ENCODE data around the gene GRID1. TPM values are rescaled to one million over a fixed set of nuclear protein-coding genes. Genes with fewer than 3 reads are reported as not detected.

GRID1 gene
- total RNA-seq, 4 donors from 2014 or later: 17.2 to 28.1 (median 23.6) TPM

DNA sequence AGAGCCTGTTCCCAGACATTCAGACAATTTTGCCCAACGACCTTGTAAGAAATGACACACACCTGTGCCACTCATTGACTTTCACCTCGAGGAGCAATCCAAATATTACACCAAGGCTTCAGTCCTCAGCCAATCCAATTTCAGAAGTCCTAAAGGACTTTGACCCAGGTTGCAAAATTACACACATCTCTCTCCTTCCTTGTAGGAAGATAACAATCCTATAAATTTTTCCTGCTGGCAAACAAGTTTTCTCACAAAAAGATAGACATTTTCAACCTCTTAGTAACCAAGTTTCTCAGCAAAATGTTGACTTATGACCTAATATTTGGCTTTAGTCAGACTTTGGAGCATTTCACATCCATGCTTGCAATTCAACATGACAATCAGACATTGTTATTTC lies 745.0 kb downstream of the GRID1 start:
- DNase-seq: no peak
- intact Hi-C loops (cut with DNase I): no loop called here
- no peaks in the 10 kb centered on the region for H3K9me3 ChIP-seq
- no peaks in the 10 kb centered on the region for H3K36me3 ChIP-seq
- H3K27ac ChIP-seq: no peak overlapping the region
- no peaks in the 10 kb centered on the region for H3K4me1 ChIP-seq
- TF ChIP-seq, protein P1, sequence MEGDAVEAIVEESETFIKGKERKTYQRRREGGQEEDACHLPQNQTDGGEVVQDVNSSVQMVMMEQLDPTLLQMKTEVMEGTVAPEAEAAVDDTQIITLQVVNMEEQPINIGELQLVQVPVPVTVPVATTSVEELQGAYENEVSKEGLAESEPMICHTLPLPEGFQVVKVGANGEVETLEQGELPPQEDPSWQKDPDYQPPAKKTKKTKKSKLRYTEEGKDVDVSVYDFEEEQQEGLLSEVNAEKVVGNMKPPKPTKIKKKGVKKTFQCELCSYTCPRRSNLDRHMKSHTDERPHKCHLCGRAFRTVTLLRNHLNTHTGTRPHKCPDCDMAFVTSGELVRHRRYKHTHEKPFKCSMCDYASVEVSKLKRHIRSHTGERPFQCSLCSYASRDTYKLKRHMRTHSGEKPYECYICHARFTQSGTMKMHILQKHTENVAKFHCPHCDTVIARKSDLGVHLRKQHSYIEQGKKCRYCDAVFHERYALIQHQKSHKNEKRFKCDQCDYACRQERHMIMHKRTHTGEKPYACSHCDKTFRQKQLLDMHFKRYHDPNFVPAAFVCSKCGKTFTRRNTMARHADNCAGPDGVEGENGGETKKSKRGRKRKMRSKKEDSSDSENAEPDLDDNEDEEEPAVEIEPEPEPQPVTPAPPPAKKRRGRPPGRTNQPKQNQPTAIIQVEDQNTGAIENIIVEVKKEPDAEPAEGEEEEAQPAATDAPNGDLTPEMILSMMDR (IDR thresholded peaks at IDR 0.05): no peak
- H3K27me3 ChIP-seq: no peaks in the 10 kb centered on the region
- 52 to 60% methylated on average over 2 of the region's 2 CpGs for WGBS, 2 donors
- H3K4me3 ChIP-seq (replicated peaks in 1 of 3): no peak overlapping the region

DNA sequence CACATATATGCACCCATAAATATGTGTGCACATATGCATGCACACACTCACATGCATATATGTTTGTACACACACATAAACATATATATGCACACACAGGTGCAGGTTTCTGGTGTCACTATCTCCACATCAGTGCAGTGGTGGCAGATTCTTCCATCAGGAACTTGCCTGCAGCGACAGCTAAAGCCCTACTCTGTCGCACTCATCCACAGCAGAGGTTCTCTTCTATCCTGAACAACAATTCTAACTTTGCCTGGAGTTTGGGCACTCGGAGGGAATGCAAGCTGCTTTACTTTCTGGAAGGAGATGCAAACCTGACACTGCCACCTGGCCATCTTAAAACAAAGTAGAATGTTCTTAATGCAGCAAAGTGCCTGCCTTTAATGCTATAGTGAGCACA lies 745.8 kb downstream of the GRID1 start:
- Histone ChIP-seq H3K4me3 (replicated peaks in 1 of 3) (no peak overlapping the region), H3K9me3 (no peaks in the 10 kb centered on the region), H3K27ac (no peak overlapping the region), H3K27me3 (no peaks in the 10 kb centered on the region), H3K4me1 (no peaks in the 10 kb centered on the region), H3K36me3 (no peaks in the 10 kb centered on the region)
- WGBS, 2 donors: 90 to 94% methylated on average over 3 of the region's 3 CpGs
- intact Hi-C loops (cut with DNase I): no loop called here
- no peak for DNase-seq
- TF ChIP-seq POLR2A (IDR thresholded peaks at IDR 0.05): no peak
- TF ChIP-seq, protein P1 (IDR thresholded peaks at IDR 0.05): no peak

GRCh38 chr10:85619832-85620231 lies 746.8 kb downstream of the GRID1 start:
- TF ChIP-seq POLR2A (IDR thresholded peaks at IDR 0.05): no peak
- TF ChIP-seq, protein P1 (IDR thresholded peaks at IDR 0.05): no peak
- H3K36me3 ChIP-seq: no peaks in the 10 kb centered on the region

GRCh38 chr10:85618841-85619240 lies 747.8 kb downstream of the GRID1 start:
- no peaks in the 10 kb centered on the region for H3K4me1 ChIP-seq
- H3K9me3 ChIP-seq: no peaks in the 10 kb centered on the region
- no peak overlapping the region for H3K4me3 ChIP-seq (replicated peaks in 1 of 3)
- no peak for DNase-seq
- no peak overlapping the region for H3K27ac ChIP-seq
- no peaks in the 10 kb centered on the region for H3K36me3 ChIP-seq
- TF ChIP-seq POLR2A (IDR thresholded peaks at IDR 0.05): no peak
- TF ChIP-seq, protein P1 (IDR thresholded peaks at IDR 0.05): no peak
- no peaks in the 10 kb centered on the region for H3K27me3 ChIP-seq
- intact Hi-C loops (cut with DNase I): no loop called here
- WGBS, 2 donors: 61 to 76% methylated on average over 3 of the region's 3 CpGs

More at GRCh38 chr10:85619832-85620231, 746.8 kb downstream of the GRID1 start:
- Histone ChIP-seq H3K27me3 (no peaks in the 10 kb centered on the region), H3K9me3 (no peaks in the 10 kb centered on the region), H3K27ac (no peak overlapping the region), H3K4me3 (replicated peaks in 1 of 3) (no peak overlapping the region), H3K4me1 (no peaks in the 10 kb centered on the region)
- no peak for DNase-seq
- intact Hi-C loops (cut with DNase I): no loop called here
- 91 to 93% methylated on average over 9 of the region's 9 CpGs for WGBS, 2 donors

GRCh38 chr10:85617751-85618546 lies 748.6 kb downstream of the GRID1 start:
- Histone ChIP-seq H3K27ac (no peak overlapping the region), H3K27me3 (no peaks in the 10 kb centered on the region), H3K4me3 (replicated peaks in 1 of 3) (no peak overlapping the region), H3K9me3 (no peaks in the 10 kb centered on the region), H3K36me3 (no peaks in the 10 kb centered on the region), H3K4me1 (no peaks in the 10 kb centered on the region)
- TF ChIP-seq, protein P1 (IDR thresholded peaks at IDR 0.05): no peak
- TF ChIP-seq POLR2A (IDR thresholded peaks at IDR 0.05): no peak
- 92 to 93% methylated on average over 9 of the region's 9 CpGs for WGBS, 2 donors
- DNase-seq: no peak
- intact Hi-C loops (cut with DNase I): no loop called here

All from thyroid gland (tissue), 4 donors.